HG03280 (cell line): ENCODE results near the gene PDGFRB.

Experiments used
- ATAC-seq: cut with Tn5 transposase; IDR thresholded peaks from one replicate; pipeline ENCODE4 v1.9.1; 2021; ENCODE audit warnings: mild to moderate bottlenecking, moderate library complexity; ENCODE audit not compliant: unreplicated experiment

PDGFRB gene

DNA sequence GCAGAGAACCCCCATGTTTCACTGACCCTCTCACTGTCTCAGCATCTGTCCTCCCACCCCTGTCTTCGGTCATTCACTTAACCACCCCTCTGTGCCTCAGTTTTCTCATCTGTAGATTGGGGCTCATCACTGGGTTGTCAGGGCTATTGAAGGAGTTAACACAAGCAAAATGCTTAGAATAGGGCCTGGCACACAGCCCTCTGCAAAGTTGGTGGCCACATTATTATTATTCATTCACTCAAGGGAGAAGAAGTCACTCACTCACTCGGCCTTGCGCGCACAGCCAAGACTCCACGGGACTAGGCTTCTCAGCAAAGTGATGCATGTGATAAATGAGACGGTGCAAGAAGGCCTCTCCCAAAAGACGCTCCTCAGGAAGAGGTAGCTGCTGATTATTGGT, 8.0 kb downstream of the PDGFRB start:
- ATAC-seq: no peak

DNA sequence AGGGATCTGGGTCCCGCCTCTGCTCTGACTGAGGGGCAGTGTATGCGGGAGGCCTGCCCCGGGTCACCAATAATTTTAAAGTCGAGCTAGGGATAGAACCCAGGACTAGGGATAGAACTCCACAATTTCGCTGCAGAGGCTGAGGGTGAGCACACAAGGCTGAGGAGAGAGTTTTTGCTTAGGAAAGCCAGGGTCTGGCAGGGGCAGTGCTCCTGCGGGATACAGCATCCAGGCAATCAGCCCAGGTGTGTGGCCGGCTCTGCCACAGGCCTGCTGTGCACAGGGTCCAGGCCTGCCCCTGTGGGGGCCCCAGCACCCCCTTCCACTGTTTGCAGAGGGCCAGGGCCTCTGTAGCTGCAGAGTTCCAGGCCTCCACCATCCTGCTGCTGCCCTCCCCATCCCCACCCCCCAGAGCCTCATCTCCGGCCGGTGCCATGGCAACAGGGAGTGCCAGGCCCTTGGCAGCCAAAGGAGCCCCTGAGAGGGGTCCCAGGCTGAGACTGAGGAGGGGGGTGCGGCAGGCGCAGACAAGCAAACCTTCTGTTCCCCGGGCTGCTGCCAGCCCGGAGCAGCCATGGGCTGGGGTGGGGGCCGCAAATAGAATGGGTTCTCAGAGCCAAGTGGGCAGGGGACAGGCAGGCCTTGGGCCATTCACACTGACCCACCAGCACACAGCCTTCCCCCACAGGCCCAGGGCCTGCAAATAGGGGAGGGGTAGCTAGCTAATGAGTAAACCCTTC, 8.6 kb downstream of the PDGFRB start:
- no peak for ATAC-seq

DNA sequence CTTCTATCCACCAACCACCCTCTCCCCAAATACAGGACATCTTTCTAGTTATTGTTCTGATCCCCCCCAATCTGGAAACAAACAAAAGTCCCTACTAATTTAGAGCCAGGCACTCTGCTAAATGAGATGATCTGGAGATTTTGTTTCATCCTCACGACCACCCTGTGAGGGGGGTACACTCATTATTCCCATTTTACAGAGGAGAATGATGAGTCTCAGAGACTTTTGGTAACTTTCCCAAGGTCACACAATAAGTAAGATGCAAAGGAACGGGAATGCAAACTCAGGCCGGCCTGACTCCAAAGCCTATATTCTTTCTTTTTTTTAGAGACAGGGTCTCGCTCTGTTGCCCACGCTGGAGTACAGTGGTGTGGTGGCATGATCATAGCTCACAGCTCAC, 9.4 kb downstream of the PDGFRB start:
- ATAC-seq: no peak

DNA sequence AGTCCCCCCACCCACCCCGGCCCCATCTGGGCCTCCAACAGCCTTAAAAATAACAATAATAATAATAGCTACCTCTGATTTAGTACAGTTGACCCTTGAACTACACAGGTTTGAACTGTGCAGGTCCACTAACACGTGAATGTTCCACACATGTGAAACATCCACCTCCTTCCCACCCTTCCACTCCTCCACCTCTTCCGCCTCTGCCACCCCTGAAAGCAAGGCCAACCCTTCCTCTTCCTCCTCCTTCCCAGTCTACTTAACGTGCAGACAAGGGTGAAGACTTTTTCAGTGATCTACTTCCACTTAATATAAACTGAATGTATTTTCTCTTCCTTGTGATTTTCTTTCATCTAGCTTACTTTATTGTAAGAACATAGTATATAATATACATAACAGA, 10.8 kb downstream of the PDGFRB start:
- ATAC-seq: no peak

DNA sequence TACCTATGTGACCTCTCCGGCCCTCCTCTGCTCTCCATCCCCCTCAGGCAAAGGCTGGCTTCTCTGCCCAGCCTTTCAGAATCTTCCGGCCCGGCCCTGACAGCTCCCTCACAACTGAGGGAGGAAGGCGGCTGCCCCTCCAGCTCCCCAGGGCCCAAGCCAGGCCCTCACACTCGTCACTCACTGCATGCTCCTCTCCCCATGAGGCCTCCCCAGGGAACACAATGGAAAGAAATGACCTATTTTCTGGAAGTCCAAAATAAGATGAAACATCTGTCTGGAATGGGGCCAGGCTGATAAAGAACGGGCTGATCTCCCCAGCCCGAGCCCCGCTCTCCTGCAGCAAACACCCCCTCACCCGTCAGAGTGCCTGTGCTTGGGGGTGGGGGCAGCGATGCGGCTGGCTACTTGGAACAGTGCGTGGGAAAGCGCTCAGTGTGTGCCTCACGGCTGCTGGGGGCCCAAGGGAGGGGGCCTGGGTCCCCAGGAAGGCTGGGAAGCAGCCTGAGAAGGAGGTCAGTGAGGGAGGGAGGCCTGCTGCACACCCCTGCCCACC, 11.3 kb downstream of the PDGFRB start:
- no peak for ATAC-seq

DNA sequence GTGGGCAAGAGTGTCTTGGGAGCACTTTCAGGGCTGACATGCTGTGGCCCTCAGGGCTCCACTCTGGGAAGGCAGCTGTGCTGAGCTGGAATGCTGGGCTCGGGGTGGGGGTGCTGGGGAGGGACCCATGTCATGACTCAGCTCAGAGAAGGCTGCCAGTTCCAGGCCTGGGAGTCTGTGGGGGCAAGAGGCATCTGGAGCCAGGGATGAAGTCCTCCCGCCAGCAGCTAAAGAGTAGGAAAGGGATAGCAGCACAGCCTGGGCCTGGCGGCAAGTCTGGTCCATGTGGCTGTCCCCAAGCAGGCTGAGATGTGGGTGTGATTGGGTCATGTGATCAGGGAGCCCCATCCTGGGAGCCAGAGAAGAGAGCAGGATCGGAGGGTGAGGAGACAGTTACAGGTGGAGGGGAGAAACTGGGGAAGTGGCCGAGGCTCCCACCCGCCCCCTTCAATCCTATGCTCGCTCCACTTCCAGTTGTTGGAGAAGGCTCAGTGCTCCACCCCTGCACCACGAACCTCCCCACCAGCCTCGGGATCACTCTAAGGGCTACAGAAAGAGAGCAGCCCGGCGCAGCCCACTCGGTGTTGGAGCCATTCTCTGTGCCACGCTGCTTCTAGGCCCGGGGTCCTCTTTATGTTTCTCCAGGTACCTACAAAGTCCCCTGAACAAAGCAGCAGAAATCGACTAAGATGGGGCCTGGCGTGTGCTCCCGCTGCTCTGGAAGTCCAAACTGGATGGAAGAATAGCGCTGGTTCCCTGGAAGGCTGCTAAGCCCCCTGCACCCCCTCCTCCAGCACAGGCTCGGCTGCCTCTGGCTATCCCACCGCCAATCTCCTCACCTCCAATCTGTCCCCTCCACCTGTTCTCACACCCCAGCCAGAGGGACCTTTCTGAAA, 12.0 kb downstream of the PDGFRB start:
- ATAC-seq: no peak

DNA sequence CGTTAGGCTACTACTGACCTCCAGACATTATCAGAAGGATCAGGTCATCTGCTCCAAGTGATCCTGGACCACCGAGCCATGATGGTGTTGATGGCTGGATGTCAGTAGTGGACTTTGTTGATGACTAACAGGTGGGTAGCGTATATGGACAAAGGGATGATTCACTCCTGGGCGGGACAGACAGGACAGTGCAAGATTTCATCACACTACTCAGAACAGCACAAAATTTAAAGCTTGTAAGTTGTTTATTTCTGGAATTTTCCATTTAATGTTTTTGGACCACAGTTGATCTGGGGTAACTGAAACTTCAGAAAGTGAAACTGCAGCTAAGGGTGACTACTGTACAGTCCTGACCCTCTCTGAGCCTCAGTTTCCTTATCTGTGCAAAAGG, 12.7 kb downstream of the PDGFRB start:
- no peak for ATAC-seq

DNA sequence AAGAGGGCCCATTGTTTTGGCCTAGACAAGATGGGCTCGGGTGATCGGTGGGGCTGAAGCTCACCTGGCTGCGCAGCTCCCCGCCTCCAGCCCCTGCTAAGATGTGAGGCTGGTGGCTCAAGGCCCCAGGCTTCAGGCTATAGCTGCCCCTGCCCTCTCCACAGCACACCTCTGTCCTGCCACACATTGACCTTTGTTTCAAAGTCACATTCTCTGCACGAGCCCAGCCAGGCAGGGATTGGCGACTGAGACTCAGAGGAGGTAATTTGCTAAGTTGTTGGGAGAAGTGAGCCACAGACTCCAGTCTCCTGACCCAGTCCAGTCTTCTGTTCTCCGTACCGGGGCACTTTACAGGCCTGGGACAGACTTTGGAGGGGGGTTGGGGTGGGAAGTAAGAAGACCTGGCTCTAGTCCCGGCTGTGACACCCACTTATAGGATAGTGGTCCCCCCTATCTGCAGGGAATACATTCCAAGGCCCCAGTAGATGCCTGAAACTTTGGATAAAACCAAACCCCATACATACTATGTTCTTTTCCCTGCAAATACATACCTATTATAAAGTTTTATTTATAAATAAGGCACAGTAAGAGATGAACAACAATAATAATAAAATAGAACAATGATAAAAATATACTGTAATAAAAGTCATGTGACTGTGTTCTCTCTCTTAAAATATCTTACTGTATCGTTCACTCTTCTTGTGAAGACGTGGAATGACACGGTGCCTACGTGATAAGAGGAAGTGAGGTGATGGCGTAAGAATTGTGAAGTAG, 13.3 kb downstream of the PDGFRB start:
- no peak for ATAC-seq

DNA sequence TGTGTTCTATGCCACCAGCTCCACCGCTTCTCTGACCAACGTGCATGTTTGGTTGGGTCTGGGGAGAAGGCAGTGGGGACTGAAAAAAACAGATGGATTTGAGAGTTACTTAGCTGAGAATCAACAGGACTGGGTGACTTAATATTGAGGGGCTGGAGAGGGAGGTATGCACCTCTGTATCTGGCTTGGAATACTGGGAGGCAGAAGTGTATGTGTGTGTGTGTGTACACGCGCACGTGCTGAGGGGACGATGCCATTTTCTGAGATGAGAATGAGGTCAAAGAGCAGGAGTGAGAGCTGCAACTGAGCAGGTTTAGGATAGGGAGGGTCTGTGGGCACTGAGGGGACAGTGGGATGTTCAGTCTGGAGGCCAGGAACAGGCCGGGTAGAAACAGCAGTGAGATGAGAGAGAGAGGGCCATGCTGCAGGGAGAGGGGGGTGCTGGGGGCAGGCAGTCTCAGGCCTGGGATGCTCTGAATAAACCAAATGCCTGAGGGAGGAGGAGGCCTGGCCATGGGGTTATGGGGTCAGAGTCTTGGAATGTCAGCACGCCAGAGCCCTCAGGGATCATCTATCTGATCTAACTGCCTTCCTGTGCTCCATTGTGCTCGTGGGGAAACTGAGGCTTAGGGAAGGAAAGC, 14.0 kb downstream of the PDGFRB start:
- ATAC-seq: no peak

DNA sequence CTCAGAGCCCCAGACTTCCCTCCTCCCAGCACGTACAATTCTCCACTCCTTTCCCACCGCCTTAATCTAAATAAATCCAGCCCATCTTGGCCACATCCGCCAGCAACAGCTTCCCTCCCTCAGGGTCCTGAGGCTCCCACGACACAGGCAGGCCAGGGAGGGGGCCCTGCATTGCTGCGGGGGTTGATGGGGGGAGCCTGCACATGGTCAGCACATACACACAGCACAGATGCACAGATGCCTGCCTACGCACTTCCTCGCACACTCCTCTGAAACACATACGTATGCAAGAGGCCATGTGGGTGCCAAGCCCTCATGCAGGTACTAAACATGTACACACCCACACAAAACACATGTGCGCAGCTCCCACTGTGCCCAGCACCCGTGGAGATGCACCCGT, 14.8 kb downstream of the PDGFRB start:
- no peak for ATAC-seq

DNA sequence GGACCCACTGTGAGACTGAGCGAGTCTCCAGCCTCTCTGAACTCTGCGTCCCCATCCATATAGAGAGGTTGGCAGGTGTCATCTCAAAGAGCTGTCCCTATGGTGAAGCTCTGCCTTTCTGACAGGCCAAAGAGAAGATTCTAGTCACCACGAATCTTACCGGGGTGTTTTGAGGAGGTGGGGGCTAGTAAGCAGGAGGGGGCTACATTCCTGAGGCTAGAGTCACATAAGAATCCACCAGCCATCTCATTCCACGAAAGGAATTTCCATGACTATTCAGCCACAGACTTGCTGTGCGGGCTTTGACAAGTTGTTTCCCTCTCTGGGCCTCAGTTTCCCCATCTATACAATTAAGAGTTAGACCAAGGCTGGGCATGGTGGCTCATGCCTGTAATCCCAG, 16.3 kb downstream of the PDGFRB start:
- ATAC-seq: no peak

DNA sequence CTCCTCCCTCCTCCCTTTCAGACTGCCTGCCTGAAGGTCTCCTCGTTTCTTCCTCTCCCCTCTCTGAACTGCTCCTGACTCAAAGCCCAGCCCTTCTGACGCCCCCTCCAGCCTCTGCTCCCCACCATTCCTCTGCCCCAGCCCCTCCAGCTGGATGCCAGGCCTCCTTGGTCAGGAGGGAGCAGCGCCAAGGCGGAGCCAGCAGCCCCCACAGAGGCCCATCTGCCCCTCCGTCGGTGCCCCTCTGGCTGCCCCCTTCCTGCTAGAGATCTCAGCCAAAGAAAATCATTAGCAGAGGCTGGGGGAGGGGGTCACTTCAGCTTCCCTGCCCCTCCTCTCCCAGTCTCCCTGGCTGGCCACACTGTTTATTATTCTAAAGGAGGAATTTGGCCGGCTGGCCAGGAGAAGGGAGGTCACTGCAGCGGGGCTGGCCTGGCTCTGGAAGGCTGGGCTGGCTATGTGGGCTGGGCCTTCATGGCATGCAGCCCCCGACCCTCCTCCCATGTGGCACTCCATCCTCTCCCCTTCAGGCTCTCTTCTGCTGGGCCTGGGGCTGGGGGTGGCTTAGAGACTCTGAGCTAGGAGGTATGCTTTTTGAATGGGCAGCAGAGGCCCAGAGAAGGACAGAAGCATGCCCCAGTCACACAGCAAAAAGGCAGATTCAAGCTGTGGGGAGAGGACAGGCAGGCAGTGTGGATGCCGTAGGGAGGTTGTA, 16.9 kb downstream of the PDGFRB start:
- ATAC-seq: no peak

DNA sequence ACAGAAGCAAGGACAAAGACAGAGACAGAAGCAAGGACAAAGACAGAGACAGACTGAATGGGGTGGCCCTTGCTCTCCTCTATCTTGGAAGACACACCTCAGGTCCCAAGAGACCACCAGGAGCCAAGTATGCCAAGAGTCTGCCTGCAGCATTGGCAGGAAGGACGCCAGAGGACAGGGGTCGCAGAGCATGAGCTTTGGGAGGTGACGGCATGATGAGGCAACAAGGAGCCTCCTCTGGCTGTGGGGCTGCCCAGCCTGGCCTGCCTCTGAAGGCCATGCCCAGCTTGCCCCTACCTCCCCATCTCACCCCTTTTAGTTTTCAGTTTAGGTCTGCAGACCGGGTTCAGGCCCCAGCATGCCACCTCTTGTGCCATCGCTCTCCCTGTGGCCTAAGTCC, 17.6 kb downstream of the PDGFRB start:
- no peak for ATAC-seq

DNA sequence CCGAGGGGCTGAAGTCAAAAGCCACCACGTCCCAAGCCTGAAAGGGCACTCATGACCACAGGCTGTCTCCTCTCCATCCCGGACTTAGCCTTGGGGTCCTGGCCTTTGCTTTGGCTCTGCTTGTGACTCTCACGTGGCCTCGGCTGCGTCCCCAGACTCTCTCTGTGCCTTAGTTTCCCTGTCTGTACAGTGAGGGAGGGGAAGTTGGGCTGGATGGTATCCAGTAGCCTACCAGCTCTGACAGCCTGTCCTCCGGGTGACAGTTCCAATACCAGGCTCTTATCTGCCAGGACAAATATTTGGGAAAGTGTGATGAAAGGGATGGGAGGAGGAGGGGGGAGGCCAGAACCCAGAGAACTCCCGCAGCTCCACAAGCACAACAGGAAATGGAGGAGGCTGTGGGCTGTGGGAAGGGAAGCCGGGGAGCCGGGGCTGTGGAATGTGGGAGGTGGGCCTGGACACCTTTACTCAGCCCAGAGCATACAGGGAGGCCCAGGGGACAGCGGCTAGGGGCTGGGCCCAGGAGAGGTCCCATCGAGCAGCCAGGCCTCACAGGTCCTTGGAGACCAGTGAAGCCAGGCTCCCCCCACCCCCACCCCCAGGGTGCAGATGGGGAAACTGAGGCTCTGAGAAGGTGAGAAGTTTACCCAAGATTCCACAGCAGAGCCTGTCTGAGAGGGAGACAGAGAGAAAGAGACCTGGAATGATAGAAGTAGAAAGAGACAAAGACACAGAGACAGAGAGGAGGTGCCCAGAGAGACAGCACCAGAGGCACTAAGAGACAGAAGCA, 18.3 kb downstream of the PDGFRB start:
- no peak for ATAC-seq

DNA sequence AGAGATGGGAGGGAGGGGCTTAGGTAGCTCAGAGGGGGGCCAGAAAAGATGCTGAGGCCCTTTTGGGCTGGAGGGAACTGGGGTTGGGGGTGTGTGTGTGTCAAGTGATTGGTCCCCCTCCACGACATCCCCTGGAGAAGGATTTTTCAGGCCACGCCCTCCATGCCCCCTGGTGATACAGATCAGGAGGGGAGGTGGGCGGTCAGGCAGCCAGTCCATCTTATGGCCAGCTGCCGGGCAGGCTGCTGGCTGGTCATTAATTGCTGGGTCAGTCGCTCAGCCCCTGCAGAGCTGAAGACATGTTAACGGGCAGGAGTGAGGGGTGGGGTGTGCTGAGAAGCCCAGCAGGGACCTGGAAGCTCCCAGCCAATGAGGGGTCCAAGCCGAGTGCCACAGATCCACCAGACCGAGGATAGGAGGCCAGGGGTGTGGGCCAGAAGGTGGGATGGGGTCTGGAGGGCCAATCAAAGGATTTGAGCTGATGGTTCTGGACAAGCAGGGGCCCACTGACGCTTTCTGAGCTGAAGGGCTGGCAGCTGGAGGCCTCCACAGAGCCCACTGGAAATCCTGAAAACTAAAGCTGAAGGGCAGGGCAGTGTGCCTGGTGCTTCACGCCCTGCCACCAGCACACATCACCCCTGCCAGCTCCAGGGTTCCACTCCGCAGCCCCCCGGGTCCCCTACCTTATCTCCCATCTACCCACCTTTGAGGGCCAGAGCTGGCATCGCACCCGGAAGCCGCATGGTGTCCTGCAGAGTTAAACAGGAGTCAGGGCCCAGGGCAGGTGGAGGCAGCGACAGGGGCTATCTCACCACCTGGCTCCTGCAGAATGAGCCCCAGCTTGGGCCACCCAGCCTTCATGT, 19.1 kb downstream of the PDGFRB start:
- no peak for ATAC-seq

DNA sequence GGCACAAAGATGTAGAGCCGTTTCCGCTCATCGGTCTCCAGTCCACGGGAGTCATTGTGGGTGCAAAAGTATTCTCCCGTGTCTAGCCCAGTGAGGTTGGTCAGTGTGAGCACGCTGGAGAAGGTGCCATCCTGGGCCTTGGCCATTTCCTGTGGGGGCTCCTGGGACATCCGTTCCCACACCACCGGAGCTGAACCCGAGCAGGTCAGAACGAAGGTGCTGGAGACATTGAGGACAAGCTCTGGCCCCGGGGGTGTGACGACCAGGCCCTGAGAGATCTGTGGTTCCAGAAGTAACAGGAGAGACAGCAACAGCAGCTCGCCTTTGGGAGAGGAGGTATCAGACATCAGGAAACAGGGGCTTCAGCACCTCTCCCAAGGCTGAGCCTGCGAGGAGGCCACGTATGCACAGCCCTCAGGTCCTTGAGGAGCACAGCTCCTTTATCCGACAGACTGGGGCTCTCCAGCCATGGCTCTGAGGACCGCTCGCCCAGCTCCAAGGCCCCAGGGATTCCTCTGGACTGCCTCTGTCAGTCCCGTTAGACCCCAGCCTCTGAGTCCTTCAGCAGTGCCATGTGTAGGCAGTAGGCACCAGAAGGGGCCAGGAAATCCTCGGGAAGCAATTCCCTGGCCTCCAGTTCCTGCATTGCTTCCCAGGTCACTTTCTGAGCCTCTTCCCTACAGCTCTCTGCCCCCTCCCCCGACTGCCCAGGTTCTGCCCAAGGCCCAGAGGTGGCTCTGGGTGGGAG, 19.9 kb downstream of the PDGFRB start:
- no peak for ATAC-seq

DNA sequence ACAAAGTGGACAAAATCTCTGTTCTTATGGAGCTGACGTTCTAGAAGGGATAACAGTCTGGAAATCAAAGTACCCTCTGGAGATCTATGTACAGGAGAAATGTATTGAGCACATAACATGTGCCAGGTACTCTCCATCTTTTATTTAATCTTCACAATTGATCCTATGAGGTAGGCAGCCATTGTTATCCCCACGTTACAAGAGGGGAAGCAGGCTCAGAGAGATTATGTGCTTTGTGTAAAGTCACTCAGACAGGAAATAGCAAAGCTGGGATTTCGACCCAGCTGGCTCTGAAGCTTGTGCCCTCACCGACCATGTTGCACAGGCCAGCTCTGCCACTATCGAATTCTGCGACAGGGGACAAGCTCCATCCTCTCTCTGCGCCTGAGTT, 21.5 kb downstream of the PDGFRB start:
- ATAC-seq: no peak
